Daoy (cell line): ENCODE data around the gene PLD1. TPM values are rescaled to one million over a fixed set of nuclear protein-coding genes. Genes with fewer than 3 reads are reported as not detected.
"Not testable (repeated sequence)": the region's sequence is repeated elsewhere in the genome, so short reads cannot be mapped to it uniquely, and the experiment has no call there.

Experiments used
- DNase-seq: peaks from one replicate; pipeline ENCODE4 v3.0.0-alpha.2; 2015; ENCODE audit warnings: low read depth
- total RNA-seq: library from RNA; depleted of rRNA; stranded (reverse); fragments of >200 nt; shearing (Covaris generic); gene quantifications from 2 replicates; pipeline ENCODE4 v1.2.3, GENCODE V29; 2014; rRNA removed

PLD1 gene, protein sequence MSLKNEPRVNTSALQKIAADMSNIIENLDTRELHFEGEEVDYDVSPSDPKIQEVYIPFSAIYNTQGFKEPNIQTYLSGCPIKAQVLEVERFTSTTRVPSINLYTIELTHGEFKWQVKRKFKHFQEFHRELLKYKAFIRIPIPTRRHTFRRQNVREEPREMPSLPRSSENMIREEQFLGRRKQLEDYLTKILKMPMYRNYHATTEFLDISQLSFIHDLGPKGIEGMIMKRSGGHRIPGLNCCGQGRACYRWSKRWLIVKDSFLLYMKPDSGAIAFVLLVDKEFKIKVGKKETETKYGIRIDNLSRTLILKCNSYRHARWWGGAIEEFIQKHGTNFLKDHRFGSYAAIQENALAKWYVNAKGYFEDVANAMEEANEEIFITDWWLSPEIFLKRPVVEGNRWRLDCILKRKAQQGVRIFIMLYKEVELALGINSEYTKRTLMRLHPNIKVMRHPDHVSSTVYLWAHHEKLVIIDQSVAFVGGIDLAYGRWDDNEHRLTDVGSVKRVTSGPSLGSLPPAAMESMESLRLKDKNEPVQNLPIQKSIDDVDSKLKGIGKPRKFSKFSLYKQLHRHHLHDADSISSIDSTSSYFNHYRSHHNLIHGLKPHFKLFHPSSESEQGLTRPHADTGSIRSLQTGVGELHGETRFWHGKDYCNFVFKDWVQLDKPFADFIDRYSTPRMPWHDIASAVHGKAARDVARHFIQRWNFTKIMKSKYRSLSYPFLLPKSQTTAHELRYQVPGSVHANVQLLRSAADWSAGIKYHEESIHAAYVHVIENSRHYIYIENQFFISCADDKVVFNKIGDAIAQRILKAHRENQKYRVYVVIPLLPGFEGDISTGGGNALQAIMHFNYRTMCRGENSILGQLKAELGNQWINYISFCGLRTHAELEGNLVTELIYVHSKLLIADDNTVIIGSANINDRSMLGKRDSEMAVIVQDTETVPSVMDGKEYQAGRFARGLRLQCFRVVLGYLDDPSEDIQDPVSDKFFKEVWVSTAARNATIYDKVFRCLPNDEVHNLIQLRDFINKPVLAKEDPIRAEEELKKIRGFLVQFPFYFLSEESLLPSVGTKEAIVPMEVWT
- 5.7 and 7.8 TPM in 2 replicates for total RNA-seq

DNA sequence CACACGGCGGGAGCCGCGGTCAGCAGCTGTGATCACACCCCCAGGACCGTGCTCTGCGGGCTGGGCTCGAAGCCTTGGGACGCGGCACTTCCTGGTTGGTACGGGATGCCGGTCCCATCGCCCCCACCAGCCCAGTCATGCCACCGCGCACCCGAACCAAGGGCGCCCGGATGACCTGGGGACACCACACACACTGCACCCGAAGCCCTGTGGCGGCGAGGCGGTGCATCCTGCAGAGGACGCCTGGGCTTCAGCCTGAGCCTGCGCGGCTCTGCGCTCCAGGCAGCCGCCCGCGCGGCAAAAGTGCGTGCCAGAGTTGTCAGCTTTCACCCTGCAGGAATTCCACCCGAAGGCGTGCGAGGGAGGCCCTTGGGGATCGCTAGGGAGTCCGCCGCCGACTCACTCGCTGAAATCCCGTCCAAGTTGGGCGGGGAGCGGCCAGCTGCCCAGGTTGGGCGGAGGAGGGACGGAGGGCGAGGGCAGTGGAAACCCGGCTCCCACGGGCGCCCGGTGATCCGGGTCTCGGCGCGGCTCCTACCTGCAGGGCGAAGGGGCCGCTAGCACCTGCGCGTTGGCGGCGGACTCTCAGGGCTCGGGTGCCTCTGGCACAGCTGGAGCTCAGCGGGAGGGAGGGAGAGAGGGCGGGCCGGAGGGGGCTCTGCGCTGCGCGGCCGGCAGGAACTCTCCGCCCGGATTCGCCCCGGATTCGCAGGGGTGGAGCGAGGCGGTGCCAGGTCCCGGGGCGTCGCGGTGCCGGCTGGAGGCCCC is at the start of gene PLD1:
Gene PLD1, minus strand, starts transcription at position 623 of the 768 bp plus-strand sequence. CDS start 72,432 bp downstream, outside the sequence.
- peak; percentile 93 for DNase-seq

DNA sequence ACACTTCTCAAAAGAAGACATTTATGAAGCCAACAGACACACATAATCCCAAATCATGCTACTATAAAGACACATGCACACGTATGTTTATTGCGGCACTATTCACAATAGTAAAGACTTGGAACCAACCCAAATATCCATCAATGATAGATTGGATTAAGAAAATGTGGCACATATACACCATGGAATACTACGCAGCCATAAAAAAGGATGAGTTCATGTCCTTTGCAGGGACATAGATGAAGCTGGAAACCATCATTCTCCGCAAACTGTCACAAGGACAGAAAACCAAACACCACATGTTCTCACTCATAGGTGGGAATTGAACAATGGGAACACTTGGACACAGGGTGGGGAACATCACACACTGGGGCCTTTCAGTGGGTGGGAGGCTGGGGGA is 48.5 kb upstream of the PLD1 start:
- DNase-seq, result not testable (repeated sequence)

DNA sequence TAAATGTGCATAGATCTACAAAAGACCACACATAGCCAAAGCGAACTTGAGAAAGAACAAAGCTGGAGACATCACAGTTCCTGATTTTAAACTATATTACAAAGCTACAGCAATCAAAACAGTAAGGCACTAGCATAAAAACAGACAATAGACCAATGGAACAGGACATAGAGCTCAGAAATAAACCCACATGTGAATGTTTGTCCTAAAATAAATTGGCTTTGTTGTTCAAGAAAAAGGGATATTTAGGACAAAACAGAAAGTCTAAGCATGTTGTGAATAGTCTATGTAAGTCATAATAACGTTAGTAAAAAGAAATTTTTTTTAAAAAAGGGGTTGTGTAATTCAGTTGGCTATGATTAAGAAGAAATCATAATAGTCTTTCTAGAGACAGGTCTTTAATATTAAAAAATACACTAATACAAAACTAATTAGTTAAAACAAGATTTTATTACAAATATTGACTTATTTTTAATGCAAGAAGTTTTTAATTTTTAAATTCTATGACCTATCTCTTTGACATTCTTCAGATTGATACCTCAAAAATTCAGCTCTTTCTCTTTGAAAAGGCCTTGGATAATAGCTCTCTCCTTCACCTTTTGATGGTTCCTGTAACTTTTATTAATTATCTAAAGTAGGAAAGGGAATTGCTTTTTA is 44.5 kb upstream of the PLD1 start:
- no peak for DNase-seq

DNA sequence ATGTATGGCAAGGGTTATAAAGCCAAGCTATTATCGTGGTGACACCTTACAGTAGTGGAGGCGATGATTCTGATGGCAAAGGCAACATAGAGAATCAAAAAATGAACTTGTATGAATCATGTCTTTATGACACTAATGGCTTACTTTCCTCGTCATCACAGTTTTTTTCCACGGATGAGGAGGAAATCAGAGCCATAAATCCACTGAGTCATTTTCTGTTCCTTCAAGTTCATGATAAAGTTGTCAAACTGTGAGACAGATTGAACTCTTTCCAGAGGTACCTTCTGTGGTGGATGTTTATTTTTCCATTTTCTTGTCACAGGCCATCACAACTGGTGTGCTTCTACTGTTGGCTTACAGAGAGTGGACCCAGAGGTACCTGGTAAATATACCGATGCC is 41.4 kb upstream of the PLD1 start:
- peak; percentile 67 for DNase-seq

DNA sequence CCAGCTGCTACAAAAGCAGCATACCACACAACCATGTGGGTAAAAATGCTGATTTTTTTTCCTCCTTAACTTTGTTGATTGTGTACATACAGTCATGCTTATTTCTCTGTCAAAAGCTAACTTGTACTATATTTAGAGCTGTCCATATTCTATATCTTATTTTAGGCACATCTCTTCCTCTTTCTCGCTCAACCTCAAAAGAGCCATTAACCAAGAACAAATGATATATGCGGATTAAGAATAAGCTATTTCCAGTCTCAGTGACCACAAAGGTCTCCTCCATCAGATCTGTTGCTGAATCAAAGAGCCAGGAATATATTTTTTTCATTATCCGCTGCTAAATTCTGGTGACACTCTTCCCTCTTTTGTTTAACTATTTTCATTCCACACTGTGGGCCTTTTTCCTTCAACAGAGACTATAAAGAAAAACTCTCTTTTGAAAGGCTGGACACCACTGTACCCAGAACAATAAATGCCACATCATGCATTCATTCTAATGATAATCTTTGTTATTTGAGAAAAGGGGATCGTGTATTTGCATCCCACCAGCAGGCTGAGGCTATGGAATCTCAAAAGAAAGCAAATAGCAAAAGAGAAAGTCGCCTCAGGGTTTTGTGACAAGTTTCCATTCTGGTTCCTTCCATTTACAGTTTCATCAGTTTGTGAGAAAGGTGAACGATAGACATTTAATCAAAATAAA is 40.8 kb upstream of the PLD1 start:
- no peak for DNase-seq

DNA sequence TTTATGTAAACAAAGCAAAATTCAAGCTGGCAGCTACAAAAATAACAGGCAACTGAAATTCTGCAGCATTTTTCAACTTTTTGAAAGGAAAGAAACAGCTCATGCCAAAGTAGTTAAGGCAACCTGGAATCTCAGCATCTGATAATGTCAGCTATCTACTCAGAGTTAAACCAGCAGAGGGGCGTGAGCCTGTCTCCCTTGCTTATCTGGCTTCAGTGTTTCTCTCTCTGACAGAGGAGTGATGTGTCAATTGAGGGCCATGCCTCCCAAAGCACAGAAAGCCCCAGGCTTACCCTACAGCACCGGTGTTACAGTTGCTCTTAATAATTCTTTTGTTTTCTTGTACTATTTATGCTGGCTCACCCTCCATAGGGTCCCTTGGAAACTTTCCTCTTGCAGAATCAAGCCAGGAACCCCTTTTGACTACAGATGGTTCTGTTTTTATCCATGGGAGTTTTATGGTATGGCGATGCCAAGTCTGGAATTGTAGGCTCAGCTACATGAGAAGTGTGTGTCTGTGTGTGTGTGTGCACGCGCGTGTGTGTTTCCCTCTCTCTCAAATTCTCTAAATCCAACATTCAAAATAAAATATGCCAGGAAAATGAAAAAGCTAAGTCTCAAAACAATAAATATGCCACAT is 40.2 kb upstream of the PLD1 start:
- DNase-seq, result no peak

DNA sequence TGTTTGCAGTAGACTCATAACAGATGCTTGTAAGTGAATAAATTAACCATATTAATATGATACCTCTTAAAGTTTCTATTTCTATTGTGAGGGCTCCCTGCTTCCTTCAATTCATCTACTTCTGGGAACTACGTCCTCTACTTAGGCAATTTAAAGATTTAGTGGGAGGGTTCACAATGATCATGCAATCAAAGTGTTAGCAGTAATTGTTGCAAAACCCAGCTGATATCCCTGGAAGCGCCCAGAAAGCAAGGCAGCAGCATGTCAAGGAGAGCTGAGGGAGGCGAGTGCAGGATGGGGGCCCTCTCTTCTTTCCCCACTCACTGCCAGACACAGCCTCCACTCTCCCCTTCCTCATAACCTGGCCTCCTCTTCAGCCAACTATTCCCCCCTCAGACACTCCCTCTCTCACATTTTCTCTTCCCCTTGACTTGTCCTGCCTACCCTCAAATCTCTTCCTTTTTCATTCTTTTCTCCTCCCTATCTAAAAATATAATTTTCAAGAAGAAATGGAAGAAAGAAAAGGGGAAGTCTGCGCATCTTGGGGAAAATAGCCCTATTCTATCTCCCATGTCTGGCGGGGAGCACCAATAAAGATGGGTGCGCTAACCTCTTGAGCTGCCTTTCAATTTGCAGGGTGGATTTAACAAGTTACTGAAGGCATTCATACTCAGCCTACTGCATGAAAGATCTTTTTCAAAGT is 39.5 kb upstream of the PLD1 start:
- DNase-seq, result no peak

DNA sequence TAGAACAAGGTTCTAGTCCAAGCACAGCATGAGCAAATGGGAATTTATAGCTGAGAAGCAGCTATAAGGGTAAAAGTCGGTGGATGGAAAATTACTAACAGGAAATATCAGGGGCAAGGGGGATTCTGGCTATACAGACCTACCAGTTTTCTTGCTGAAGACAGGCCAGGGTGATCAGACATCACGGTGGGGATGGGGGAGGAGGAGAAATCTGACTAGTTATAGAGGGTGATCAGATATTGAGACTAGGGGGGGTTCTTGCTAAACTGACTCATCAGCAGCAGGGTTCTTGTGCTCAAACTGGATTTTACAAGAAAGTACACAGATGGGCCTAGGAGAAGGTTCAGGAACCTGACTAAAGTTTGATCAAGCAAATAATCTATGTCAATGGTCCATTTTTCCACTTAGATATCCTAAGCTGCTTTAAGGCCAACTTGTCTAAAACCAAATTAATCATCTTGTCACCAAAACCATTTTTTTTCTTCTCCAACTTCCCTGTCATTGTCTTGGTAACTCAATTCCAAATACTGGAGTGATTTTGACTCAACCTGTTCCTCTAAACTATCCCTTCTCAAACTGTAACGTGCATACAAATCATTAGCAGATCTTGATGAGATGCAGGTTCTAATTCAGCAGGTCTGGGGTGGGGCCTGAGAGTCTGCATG is 37.4 kb upstream of the PLD1 start:
- DNase-seq, result no peak

DNA sequence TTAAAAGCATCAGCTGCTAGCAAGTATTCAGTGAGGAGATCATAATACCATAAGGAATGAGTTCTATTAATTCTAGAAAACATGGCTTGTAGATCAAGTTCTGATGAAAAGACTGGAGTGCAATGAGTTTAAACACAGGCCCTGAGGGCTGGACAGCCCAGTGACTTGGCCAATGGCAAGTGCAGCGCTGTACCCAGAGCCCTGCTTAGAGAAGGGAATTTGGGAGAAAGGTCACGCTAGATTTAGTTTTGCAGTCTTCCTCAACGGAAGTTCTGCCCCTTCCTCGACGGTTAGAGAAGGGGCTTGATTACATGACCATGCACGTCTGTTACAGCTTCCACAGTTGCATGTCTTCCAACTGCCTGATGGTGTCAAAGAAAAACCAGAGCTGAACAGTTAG is 36.9 kb upstream of the PLD1 start:
- DNase-seq, result no peak

DNA sequence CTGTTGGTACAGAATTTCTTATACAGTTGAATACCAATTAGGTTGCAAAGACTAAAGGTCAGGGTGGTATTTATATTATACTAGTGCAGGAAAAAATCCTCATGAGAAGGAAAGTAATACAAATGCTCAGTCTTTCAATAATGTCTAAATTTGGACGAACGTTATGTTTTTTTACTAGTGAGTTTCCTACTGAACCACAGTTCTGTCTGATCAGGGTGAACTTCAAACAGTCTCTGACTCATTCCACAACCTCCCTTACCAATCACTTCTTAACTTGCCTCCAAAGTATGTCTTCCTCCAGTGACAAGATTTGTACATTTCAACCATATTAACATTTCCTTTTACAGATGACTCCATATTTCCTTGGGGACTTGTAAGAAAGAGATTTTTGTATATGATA is 36.3 kb upstream of the PLD1 start:
- DNase-seq, result no peak

DNA sequence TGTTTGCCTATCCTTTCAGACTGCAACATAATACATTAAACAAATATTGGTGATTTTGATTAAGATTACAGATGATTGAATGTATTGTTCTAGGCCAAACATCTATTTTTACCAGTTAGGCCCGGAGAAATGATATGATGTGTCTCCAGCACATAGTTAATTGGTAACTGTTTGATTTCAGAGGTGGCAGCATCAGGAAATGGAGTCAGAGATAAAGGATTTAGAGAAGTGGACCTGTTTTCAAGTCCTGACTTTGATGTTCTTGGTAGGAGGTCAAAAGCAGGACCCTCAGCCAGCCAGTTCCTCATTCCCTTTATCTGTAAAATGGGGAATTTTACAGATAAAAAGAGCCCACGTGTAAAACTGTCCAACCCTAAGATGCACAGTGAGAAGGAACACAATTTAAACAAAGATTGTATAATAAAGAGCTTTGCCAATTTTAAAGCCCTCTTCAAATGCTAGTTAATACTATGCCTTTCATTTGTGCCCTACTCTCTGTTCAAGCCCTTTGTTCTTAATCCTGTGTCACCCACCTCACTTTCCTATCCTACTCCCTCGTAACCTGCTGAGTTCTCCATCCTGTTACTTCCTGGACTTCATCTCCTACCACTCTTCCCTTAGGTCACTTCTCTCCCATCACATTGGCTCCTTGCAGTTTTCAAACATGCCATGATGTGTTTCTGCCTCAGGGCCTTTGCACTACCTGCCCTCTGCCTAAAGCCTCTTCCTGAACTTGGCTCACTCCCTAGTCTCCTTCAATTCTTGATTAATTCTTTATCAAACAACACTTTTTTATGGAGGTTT is 35.4 kb upstream of the PLD1 start:
- no peak for DNase-seq

DNA sequence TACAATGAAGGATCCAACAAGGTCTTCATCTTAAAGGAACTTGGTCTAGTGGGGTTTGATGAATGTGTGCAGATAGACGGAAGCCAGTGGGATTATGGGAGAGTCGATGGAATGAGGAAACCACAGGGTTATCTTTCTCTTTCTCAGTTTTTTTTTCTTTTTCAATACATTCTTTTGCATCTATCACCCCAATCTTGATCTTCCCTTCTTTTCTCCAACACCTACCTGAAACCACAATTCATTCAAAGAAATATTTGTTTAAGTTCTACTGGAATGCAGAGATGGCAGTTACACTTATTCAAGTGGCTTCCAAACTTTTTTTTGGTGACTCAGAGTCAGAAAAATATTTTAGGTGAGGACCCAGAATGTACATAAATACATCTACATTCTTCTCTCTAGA is 34.6 kb upstream of the PLD1 start:
- no peak for DNase-seq

DNA sequence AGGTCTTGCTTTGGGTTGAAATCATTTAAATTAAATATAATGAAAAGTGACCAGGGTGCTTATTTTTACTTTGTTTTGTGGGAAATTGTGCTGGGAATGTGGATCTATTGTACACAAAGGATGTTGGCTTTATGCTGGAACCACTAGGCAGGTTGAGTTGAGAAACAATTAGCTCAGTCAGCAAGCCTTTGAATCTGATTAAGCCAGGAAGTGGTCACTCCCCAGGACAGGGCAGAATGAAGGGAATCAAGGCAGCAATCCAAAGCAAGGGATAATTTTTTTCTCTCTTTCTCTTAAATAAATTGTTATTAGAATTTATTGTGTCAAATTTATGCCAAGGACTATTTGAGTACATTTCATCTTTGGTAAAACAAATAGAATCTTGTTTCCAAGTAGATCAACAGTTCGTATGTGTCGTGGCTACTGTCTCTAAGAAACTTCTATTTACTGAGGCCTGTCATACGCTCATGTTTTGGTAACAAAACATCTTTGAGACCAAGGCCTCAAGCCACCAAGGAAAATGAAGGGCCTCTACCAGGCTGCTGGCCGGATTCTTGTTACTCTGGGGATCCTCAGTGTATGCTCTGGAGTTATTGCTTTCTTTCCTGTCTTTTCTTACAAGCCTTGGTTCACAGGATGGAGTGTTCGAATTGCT is 32.7 kb upstream of the PLD1 start, which contains the start of gene TMEM212:
Gene TMEM212, plus strand, starts transcription at position 486 of the 655 bp plus-strand sequence. Its CDS starts 35 bp downstream, at position 521.
- peak; percentile 60 for DNase-seq

DNA sequence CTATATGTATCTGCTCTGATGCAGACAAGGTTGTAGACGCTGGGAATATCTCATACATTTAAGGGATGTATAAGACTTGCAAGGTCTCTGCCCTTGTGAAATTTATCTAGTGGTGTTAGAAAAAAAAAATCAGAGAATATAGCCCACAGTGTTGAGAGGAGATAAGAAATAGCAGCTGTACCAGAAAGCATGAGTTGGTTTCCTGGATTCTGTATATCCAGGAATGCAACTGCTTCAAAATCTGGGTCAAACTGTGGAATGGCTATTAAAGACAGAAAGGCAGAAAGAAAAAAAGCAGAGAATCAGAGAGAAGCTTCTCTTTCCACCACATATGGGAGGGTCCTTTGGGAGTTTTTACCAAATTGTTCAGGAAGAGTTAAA is 31.3 kb upstream of the PLD1 start:
- peak; percentile 34 for DNase-seq

DNA sequence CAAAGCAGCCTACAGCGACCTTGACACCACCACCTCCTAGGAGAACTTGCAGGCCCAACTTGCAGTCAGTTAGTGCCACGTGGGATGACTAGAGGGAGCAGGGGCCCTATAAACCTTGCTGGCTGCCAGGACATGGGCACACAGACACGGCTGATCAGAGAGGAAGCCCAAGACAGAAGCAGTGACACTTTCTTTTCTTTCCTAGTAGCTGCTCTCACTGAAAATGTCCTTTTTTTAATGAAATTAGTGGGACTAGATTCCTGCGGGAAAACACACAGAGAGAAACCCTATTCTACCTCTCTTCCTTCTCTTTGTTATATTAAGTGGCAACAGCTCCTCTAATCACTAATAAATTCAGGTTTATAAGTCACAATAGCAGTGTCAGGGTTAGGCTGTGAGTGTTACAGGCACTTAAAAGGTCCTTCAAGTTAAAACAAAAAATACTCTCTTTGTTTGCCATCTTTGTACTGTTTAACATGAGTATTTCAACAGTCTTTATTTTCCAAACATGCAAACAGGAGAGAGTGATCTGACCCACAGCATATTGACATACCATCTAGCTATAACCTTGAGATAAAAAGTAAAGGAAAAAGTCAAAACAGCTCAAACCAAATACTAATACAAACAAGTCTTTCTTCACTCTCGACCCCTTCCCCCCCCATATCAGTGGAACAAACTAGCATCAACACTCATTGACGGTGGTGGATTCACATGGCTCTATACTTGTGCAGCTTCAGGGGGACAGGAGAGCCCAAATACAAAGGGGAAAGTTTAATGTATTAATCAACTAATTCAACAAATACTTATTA is 30.7 kb upstream of the PLD1 start:
- no peak for DNase-seq

DNA sequence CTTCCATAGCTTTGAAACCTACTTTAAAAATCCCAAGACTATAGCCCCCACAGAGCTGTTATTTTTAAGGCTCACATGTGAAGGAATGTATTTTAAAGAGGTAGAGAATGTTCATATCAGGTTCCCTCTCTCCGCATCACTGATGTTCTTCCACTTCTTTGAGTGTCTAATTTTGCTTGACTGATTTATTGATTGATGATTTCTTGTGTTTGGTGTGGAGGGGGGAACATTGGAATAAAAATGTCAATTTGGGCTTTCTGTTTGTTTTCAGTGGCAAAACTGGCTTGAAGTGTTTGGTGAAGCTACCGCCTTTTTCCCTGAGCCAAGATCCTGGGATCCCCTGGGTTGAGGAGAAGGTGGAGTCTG is 30.1 kb upstream of the PLD1 start:
- DNase-seq, result no peak

DNA sequence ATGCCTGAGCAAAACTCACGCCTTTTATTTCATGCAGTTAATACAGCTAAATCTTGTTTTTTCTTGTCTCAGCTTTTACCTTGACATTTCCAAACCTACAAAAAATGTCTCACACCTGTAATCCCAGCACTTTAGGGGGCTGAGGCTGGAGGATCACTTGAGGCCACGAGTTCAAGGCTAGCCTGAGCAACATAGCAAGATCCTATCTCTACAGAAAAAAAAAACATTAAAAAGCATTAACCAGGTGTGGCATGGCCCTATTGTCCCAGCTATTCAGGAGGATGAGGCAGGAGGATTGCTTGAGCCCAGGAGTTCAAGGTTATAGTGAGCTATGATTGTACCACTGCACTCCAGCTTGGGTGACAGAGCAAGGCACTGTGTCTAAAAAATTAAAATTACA is 29.0 kb upstream of the PLD1 start:
- DNase-seq, result no peak
